HG03439 (cell line): ENCODE data around the gene TMEM132A.
A peak's percentile ranks its signal among the peaks of the same experiment; 100 is the strongest.

Source experiments
- ATAC-seq: cut with Tn5 transposase; IDR thresholded peaks from one replicate; pipeline ENCODE4 v1.9.1; 2021; ENCODE audit warnings: mild to moderate bottlenecking, moderate library complexity; ENCODE audit not compliant: unreplicated experiment

Gene TMEM132A

GRCh38 chr11:60935676-60936442 is 11.6 kb downstream of the TMEM132A start:
- ATAC-seq, result no peak

- no peak for ATAC-seq
Measured at GRCh38 chr11:60936467-60937143, 12.3 kb downstream of the TMEM132A start.

GRCh38 chr11:60937144-60937527 is 12.9 kb downstream of the TMEM132A start:
- no peak for ATAC-seq

- no peak for ATAC-seq
Measured at GRCh38 chr11:60937811-60938210, 13.6 kb downstream of the TMEM132A start.

- no peak for ATAC-seq
Measured at GRCh38 chr11:60938500-60938899, 14.2 kb downstream of the TMEM132A start.

- no peak for ATAC-seq
Measured at GRCh38 chr11:60939301-60939700, 15.0 kb downstream of the TMEM132A start.

GRCh38 chr11:60939855-60940254 is 15.6 kb downstream of the TMEM132A start:
- no peak for ATAC-seq

GRCh38 chr11:60941371-60942119 is 17.3 kb downstream of the TMEM132A start:
- no peak for ATAC-seq

- no peak for ATAC-seq
Measured at GRCh38 chr11:60942219-60942618, 18.0 kb downstream of the TMEM132A start.

- ATAC-seq, result no peak
Measured at GRCh38 chr11:60942970-60943565, 18.8 kb downstream of the TMEM132A start.

- ATAC-seq, result no peak
Measured at GRCh38 chr11:60944490-60945294, 20.4 kb downstream of the TMEM132A start.

GRCh38 chr11:60945295-60945667 is 21.0 kb downstream of the TMEM132A start:
- no peak for ATAC-seq

GRCh38 chr11:60946601-60947264 is 22.5 kb downstream of the TMEM132A start:
- ATAC-seq, result no peak

GRCh38 chr11:60947700-60948099 is 23.4 kb downstream of the TMEM132A start:
- ATAC-seq, result no peak

GRCh38 chr11:60948250-60948649 is 24.0 kb downstream of the TMEM132A start:
- ATAC-seq, result no peak

- no peak for ATAC-seq
Measured at GRCh38 chr11:60950024-60950423, 25.8 kb downstream of the TMEM132A start.

GRCh38 chr11:60950933-60951605 is 26.8 kb downstream of the TMEM132A start:
- no peak for ATAC-seq

- ATAC-seq, result no peak
Measured at GRCh38 chr11:60951606-60951903, 27.3 kb downstream of the TMEM132A start.

GRCh38 chr11:60951904-60952741 is 27.9 kb downstream of the TMEM132A start, which contains the start of gene SLC15A3:
Gene SLC15A3 (minus strand): TSS chr11:60952176. CDS start chr11:60951551, 625 bp downstream.
- peak; percentile 54 for ATAC-seq
